IMR-90 (cell line): ENCODE measurements around the gene GRIA4. TPM values are rescaled to one million over a fixed set of nuclear protein-coding genes. Genes with fewer than 3 reads are reported as not detected.

Experiments
- ATAC-seq: fragments of 200-7000 bp; cut with Tn5 transposase; 2 replicates; pipeline ENCODE4 v1.9.1; 2020; ENCODE audit warnings: low read depth, mild to moderate bottlenecking, moderate library complexity
- BruUV-seq: library from RNA; stranded (reverse); fragments of 400-500 nt; replicated peaks from 2 replicates; lab custom pipeline; 2021; lab: Mats Ljungman, UMichigan
- CTCF ChIA-PET: fragments of 300-600 bp; formaldehyde crosslinking; extraction: SDS; loops from one replicate; lab custom pipeline; 2021; ENCODE audit warnings: antibody characterized with exemption; lab: Yijun Ruan, JAX
- POLR2A ChIA-PET: fragments of 300-600 bp; sonication (Branson Sonifier 250); formaldehyde crosslinking; loops from one replicate; lab custom pipeline; 2022; ENCODE audit warnings: antibody characterized with exemption; ENCODE audit not compliant: unreplicated experiment; lab: Charles Lee
- DNase-seq: peaks from one replicate; pipeline ENCODE4 v3.0.0; 2013
- H2AFZ ChIP-seq: replicated peaks from 2 replicates; pipeline ENCODE3; 2013; ENCODE audit warnings: low read length, mild to moderate bottlenecking; ENCODE audit not compliant: poor library complexity
- H2AK5ac ChIP-seq: 2 replicates; pipeline ENCODE4 v1.6.1; 2013; ENCODE audit warnings: low read depth, low read length, inconsistent platforms
- H2AK9ac ChIP-seq: replicated peaks from 2 replicates; pipeline ENCODE3; 2013; ENCODE audit warnings: mild to moderate bottlenecking, low read depth, low read length, moderate library complexity; ENCODE audit not compliant: poor library complexity
- H2BK120ac ChIP-seq: 2 replicates; pipeline ENCODE4 v1.6.1; 2013; ENCODE audit warnings: low read depth, low read length, inconsistent platforms
- H2BK15ac ChIP-seq: 3 replicates; pipeline ENCODE4 v1.6.1; 2013; ENCODE audit warnings: low read depth, low read length, inconsistent platforms
- H2BK20ac ChIP-seq: 2 replicates; pipeline ENCODE4 v1.6.1; 2013; ENCODE audit warnings: low read depth, mild to moderate bottlenecking, inconsistent platforms, low read length, moderate library complexity
- H2BK5ac ChIP-seq: 2 replicates; pipeline ENCODE4 v1.6.1; 2013; ENCODE audit warnings: mild to moderate bottlenecking, low read depth, low read length, inconsistent platforms; ENCODE audit not compliant: poor library complexity, severe bottlenecking
- H3K14ac ChIP-seq: replicated peaks from 2 replicates; pipeline ENCODE4 v1.6.1; 2013; ENCODE audit warnings: low read depth, low read length, inconsistent platforms
- H3K18ac ChIP-seq: 2 replicates; pipeline ENCODE4 v1.6.1; 2013; ENCODE audit warnings: low read depth, low read length, control low read depth
- H3K23ac ChIP-seq: 2 replicates; pipeline ENCODE4 v1.6.1; 2013; ENCODE audit warnings: low read depth, low read length, inconsistent platforms
- H3K27ac ChIP-seq: 2 replicates; pipeline ENCODE4 v1.5.1; 2013; ENCODE audit warnings: mild to moderate bottlenecking, control low read depth, low read length; ENCODE audit not compliant: insufficient read depth
- H3K27me3 ChIP-seq: 2 replicates; pipeline ENCODE4 v1.6.1; 2013; ENCODE audit warnings: low read length; ENCODE audit not compliant: control insufficient read depth, insufficient read depth
- H3K36me3 ChIP-seq: 2 replicates; pipeline ENCODE4 v1.6.1; 2013; ENCODE audit warnings: low read length, mixed read lengths; ENCODE audit not compliant: control insufficient read depth, insufficient read depth
- H3K4ac ChIP-seq: 2 replicates; pipeline ENCODE4 v1.6.1; 2013; ENCODE audit warnings: low read depth, low read length, inconsistent platforms
- H3K4me1 ChIP-seq: 2 replicates; pipeline ENCODE4 v1.6.1; 2013; ENCODE audit warnings: low read length, mixed read lengths; ENCODE audit not compliant: control insufficient read depth, insufficient read depth
- H3K4me2 ChIP-seq: 2 replicates; pipeline ENCODE4 v1.6.1; 2013; ENCODE audit warnings: low read depth, mild to moderate bottlenecking, control low read depth, low read length, moderate library complexity
- H3K4me3 ChIP-seq: 2 replicates; pipeline ENCODE4 v1.5.1; 2013; ENCODE audit warnings: low read depth, mild to moderate bottlenecking, control low read depth, low read length, moderate library complexity; ENCODE audit not compliant: insufficient read depth
- H3K56ac ChIP-seq: 2 replicates; pipeline ENCODE4 v1.6.1; 2013; ENCODE audit warnings: low read length, inconsistent platforms; ENCODE audit not compliant: insufficient read depth; ENCODE audit errors: extremely low read depth
- H3K79me1 ChIP-seq, 2 experiments: 2 replicates each; pipeline ENCODE4 v1.6.1; 2013; ENCODE audit warnings: low read length in 2 of 2, inconsistent platforms in 1 of 2, low read depth in 1 of 2
- H3K9ac ChIP-seq: 2 replicates; pipeline ENCODE4 v1.6.1; 2013; ENCODE audit warnings: low read depth, low read length, control low read depth
- H3K9me1 ChIP-seq: 2 replicates; pipeline ENCODE4 v1.6.1; 2013; ENCODE audit warnings: low read length, inconsistent platforms; ENCODE audit not compliant: insufficient read depth
- H3K9me3 ChIP-seq: 2 replicates; pipeline ENCODE4 v1.6.1; 2013; ENCODE audit warnings: low read length; ENCODE audit not compliant: control insufficient read depth, insufficient read depth
- H4K20me1 ChIP-seq: 2 replicates; pipeline ENCODE4 v1.6.1; 2013; ENCODE audit warnings: low read length, inconsistent platforms; ENCODE audit not compliant: insufficient read depth
- H4K5ac ChIP-seq: 2 replicates; pipeline ENCODE4 v1.6.1; 2013; ENCODE audit warnings: mild to moderate bottlenecking, low read depth, low read length, control low read depth
- H4K8ac ChIP-seq, 2 experiments: 2 replicates each; pipeline ENCODE4 v1.6.1; 2013; ENCODE audit warnings: low read depth in 2 of 2, low read length in 2 of 2, control low read depth in 1 of 2, inconsistent platforms in 1 of 2
- H4K91ac ChIP-seq: 2 replicates; pipeline ENCODE4 v1.6.1; 2013; ENCODE audit warnings: low read depth, low read length, inconsistent platforms; ENCODE audit not compliant: insufficient read depth
- CHD1 ChIP-seq: IDR thresholded peaks from 2 replicates; pipeline ENCODE4 v1.6.1; 2012; ENCODE audit warnings: low read depth, low read length, improper control_type of control experiment
- NFE2L2 ChIP-seq: fragments of 150-350 bp; IDR thresholded peaks from 2 replicates; pipeline ENCODE4 v1.6.1; 2016; ENCODE audit warnings: low read depth, mild to moderate bottlenecking, low read length
- POLR2A ChIP-seq: IDR thresholded peaks from 2 replicates; pipeline ENCODE4 v1.6.1; 2012; ENCODE audit warnings: mild to moderate bottlenecking, low read depth, low read length
- WGBS, 2 experiments: methylation state at CpG; one replicate each; pipeline versions ENCODE4 v1.1.5 to v1.1.7; 2013; ENCODE audit warnings: missing lambda C conversion rate in 2 of 2; ENCODE audit not compliant: insufficient read length in 1 of 2; ENCODE audit errors: extremely low coverage in 2 of 2; 5-methylcytosine and 5-hydroxymethylcytosine counted together
- dilution Hi-C: fragments of 300-500 bp; cut with HindIII; formaldehyde crosslinking; loops from one replicate; pipeline ENCODE4 v1.14.3; 2018; ENCODE audit warnings: low sequenced_read_pairs; ENCODE audit not compliant: unreplicated experiment
- in situ Hi-C: fragments of 300-500 bp; cut with MboI; formaldehyde crosslinking; loops from 3 replicates; pipeline ENCODE4 v1.14.3; 2019; ENCODE audit warnings: low sequenced_read_pairs, inconsistent platforms, mixed read lengths
- intact Hi-C: fragments of 100-400 bp; cut with micrococcal nuclease; formaldehyde crosslinking; loops from 2 replicates; pipeline ENCODE4 v1.10.0; 2022
- polyA plus RNA-seq, 3 experiments: library from polyadenylated mRNA; depleted of rRNA; stranded (reverse); fragments of >200 nt; gene quantifications; 2 replicates each; pipeline ENCODE4 v1.2.3, GENCODE V29; 2012; ENCODE audit warnings: low replicate concordance in 1 of 3
- total RNA-seq: library from RNA; depleted of rRNA; stranded (reverse); fragments of >200 nt; gene quantifications from 2 replicates; pipeline ENCODE4 v1.2.3, GENCODE V29; 2012

The GRIA4 gene
- total and polyA plus RNA-seq, 2 of the 4 experiments (the other 2 are of a cell fraction), result 0.36 to 1.0 TPM

- TF ChIP-seq CHD1 (no peak), POLR2A (no peak), NFE2L2 (no peak)
- dilution Hi-C loops, result no loop called here
- Histone ChIP-seq H2AK9ac (no peak overlapping the region), H3K56ac (no peak overlapping the region), H2AFZ (no peak overlapping the region), H4K5ac (no peak overlapping the region), H4K20me1 (no peaks in the 10 kb centered on the region), H4K91ac (no peak overlapping the region), H3K9ac (no peak overlapping the region), H2BK120ac (no peak overlapping the region), H3K14ac (no peak overlapping the region), H2BK20ac (no peak overlapping the region), H3K9me3 (no peaks in the 10 kb centered on the region), H3K4me1 (no peaks in the 10 kb centered on the region), H2AK5ac (no peak overlapping the region), H4K8ac (no peak overlapping the region), H2BK5ac (no peak overlapping the region), H3K18ac (no peak overlapping the region), H3K9me1 (no peaks in the 10 kb centered on the region), H3K4me2 (no peak overlapping the region), H3K4me3 (no peak overlapping the region), H3K23ac (no peak overlapping the region), H3K27me3 (no peaks in the 10 kb centered on the region), H3K4ac (no peak overlapping the region), H3K27ac (no peak overlapping the region), H3K36me3 (no peaks in the 10 kb centered on the region), H3K79me1 (no peaks in the 10 kb centered on the region), H2BK15ac (no peak overlapping the region)
- DNase-seq (no peak), ATAC-seq (no peak)
- BruUV-seq, result no TSS peak
- POLR2A ChIA-PET, result no interaction called here
- in situ Hi-C loops, result no loop called here
- CTCF ChIA-PET, result no interaction called here
- intact Hi-C loops, result no loop called here
- WGBS, 2 experiments, result no CpG with 5 or more reads among the region's 2 CpGs
Measured at GRCh38 chr11:105786741-105787140, 176.9 kb downstream of the GRIA4 start.
